Lung (tissue), 12 donors: ENCODE data around the gene B4GAT1. TPM values are rescaled to one million over a fixed set of nuclear protein-coding genes. Genes with fewer than 3 reads are reported as not detected.

ENCODE experiments used
- ATAC-seq: fragments of 200-7000 bp; cut with Tn5 transposase; one replicate; pipeline ENCODE4 v1.9.1; 2020; ENCODE audit warnings: moderate number of reproducible peaks; ENCODE audit not compliant: insufficient read depth, low FRiP score
- DNase-seq, 3 donors: peaks; one replicate each; pipeline ENCODE4 v3.0.0-alpha.2; 2013 to 2017
- H3K27ac ChIP-seq, 2 donors: one replicate each; pipeline ENCODE4 v1.5.1; 2013; ENCODE audit warnings: mild to moderate bottlenecking in 2 of 2, moderate library complexity in 2 of 2, control low read depth in 1 of 2, inconsistent platforms in 1 of 2, low read depth in 1 of 2, low read length in 1 of 2
- H3K27me3 ChIP-seq, 3 donors: one replicate each; pipeline ENCODE4 v1.5.1; 2013; ENCODE audit warnings: low read length in 2 of 3; ENCODE audit not compliant: control insufficient read depth in 3 of 3, insufficient read depth in 3 of 3
- H3K36me3 ChIP-seq, 4 donors: one replicate each; pipeline ENCODE4 v1.5.1; 2013; ENCODE audit warnings: low read length in 4 of 4, mild to moderate bottlenecking in 1 of 4, moderate library complexity in 1 of 4; ENCODE audit not compliant: control insufficient read depth in 4 of 4, insufficient read depth in 4 of 4
- H3K4me1 ChIP-seq, 5 donors: one replicate each; pipeline ENCODE4 v1.5.1; 2013; ENCODE audit warnings: low read length in 5 of 5, mild to moderate bottlenecking in 2 of 5, moderate library complexity in 1 of 5; ENCODE audit not compliant: control insufficient read depth in 5 of 5, insufficient read depth in 5 of 5
- H3K4me3 ChIP-seq: one replicate; pipeline ENCODE4 v1.5.1; 2013; ENCODE audit warnings: mild to moderate bottlenecking, control low read depth, moderate library complexity
- H3K9ac ChIP-seq, 2 donors: one replicate each; pipeline ENCODE4 v1.5.1; 2013; ENCODE audit warnings: low read length in 2 of 2, control low read depth in 1 of 2; ENCODE audit not compliant: insufficient read depth in 1 of 2
- H3K9me3 ChIP-seq, 4 donors: one replicate each; pipeline ENCODE4 v1.5.1; 2013; ENCODE audit warnings: low read length in 3 of 4, mild to moderate bottlenecking in 1 of 4, moderate library complexity in 1 of 4; ENCODE audit not compliant: control insufficient read depth in 4 of 4, insufficient read depth in 3 of 4
- CTCF ChIP-seq: IDR thresholded peaks from 2 replicates; pipeline ENCODE4 v1.5.1; 2012; ENCODE audit warnings: mild to moderate bottlenecking; ENCODE audit errors: control extremely low read depth, extremely low read depth
- WGBS, 2 donors: extraction: QIAGEN DNeasy Blood & Tissue Kit; methylation state at CpG; one replicate each; pipeline ENCODE4 v1.1.7; 2013; 5-methylcytosine and 5-hydroxymethylcytosine counted together
- polyA plus RNA-seq, 2 donors: library from polyadenylated mRNA; stranded (reverse); fragments of 200-250 nt; gene quantifications; one replicate each; pipeline ENCODE4 v1.2.1, GENCODE V29; 2013
- total RNA-seq, 2 donors: library from RNA; depleted of rRNA in 1 of 2; stranded (reverse); fragments of >200 nt in 1 of 2; gene quantifications; one replicate each; pipeline ENCODE4 v1.2.1, GENCODE V29; 2014 to 2021
- donor health status: control.
- donor health status: control.
- donor health status: Bipolar disorder and iron deficiency.
- donor health status: healthy.
- donor health status: DM: yes; HTN: yes; CAD: no.

Gene B4GAT1
- total and polyA plus RNA-seq, 4 donors: 18.2 to 28.0 (median 24.0) TPM

GRCh38 chr11:66373265-66373664 lies 25.8 kb upstream of the B4GAT1 start:
- Histone ChIP-seq H3K4me3 (no peak overlapping the region), H3K27me3 (peaks cover 0 to 28% (median 21%) of the 10 kb centered on the region in 3 donors), H3K9ac (no peak overlapping the region), H3K27ac (peak overlapping the region in 1 of 2 donors; percentile 80), H3K4me1 (peaks cover 0 to 10% (median 3%) of the 10 kb centered on the region in 5 donors), H3K9me3 (no peaks in the 10 kb centered on the region), H3K36me3 (no peaks in the 10 kb centered on the region)
- TF ChIP-seq CTCF: no peak
- 73 to 84% methylated on average over 5 of the region's 5 CpGs for WGBS, 2 donors
- ATAC-seq (no peak), DNase-seq (no peak)

DNA sequence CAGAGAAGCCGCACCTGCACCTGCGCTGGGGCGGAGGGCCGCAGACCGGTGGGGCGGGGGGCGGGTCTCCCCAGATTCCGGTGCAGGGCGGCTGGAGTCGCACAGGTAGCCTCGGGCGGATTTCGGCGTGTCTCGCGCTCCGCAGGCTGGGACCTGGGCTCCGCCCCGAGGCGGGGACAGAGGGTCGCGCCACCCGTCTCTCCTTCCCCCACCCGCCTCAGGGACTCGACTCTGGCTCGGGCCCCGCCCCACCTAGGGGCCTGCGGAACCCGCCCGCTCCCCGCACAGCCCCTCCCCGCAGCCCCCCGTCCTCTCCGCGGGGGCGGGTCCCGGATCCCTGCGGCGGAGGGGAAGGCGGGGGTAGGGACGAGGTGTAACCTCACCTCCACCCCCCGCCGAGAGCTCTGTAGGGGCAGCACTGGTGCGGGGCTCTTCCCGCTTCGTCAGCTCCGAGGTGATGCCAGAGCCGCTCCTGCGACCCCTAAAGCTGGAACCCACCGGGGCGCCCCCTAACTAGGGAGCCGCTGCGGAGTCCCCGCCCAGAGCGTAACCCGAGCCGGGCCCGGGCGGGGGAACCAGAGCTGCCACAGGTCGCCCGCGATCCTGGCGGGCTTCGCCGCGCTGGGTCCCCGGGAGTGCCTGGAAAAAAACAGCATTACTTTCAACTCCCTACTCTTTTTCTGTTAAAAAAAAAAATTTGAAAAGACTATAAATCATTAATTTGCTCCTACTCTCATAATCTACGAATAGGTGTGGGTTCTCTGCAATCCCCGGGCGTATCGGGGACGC lies 24.4 kb upstream of the B4GAT1 start, which contains the start of gene SLC29A2:
Gene SLC29A2 (minus strand): TSS at position 134 of the 789 bp plus-strand sequence. CDS start 169 bp downstream, outside the sequence.
- DNase-seq: peak; percentile 62 to 86 (median 84)
- H3K4me3 ChIP-seq: peak within 1 kb of the TSS; percentile 76
- H3K36me3 ChIP-seq: no peaks in the 10 kb centered on the region
- 0 to 1% methylated on average over 55 to 72 of the region's 72 CpGs for WGBS, 2 donors
- no peak for TF ChIP-seq CTCF
- H3K9ac ChIP-seq: no peak within 1 kb of the TSS
- peak within 1 kb of the TSS; percentile 84 to 93 for H3K27ac ChIP-seq
- ATAC-seq: peak; percentile 84
- no peaks in the 10 kb centered on the region for H3K9me3 ChIP-seq
- H3K27me3 ChIP-seq: peaks cover 0 to 28% (median 21%) of the 10 kb centered on the region in 3 donors
- H3K4me1 ChIP-seq: peaks cover 0 to 10% (median 3%) of the 10 kb centered on the region in 5 donors

DNA sequence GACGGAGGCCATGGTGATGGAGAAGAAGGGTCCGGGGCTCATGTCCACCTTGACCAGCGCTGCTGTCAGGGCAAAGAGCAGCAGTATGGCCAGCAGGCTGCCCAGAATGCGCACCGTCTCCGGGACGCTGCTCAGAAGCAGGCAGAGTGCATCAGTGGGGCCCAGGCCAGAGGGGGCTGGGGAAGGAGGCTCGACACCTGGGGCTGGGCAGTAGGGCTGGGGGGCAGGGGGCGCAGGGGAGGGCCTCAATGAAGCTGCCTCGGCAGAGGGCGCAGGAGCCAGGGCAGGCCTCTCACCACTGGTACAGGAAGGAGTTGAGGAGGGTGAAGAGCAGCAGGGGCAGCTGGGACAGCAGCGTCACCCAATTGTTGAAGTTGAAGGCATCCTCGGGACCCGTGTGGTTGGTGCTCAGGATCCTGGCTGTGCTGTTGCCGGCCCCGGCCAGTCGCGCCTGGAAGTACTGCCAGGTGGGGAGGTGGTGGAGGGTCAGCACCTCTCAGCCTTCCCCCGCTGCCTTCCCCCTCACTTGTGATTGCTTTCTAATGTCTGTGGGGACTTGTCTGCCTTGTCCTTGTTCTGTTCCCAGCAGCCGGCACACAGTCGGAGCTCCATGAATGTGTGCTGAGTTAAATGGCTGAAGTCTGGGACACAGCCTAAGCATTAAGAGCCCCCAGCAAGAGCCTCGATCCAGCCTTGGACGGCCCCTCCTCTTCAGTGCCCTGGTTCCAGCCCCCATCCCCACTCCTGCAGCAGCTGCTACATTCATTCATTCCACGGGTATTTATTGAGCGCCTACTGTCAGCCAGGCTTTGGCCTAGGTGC lies 21.9 kb upstream of the B4GAT1 start:
- ATAC-seq (no peak), DNase-seq (no peak)
- H3K9me3 ChIP-seq: no peaks in the 10 kb centered on the region
- no peak overlapping the region for H3K4me3 ChIP-seq
- 88 to 90% methylated on average over 25 of the region's 25 CpGs for WGBS, 2 donors
- H3K27ac ChIP-seq: no peak overlapping the region
- H3K27me3 ChIP-seq: peaks cover 0 to 28% (median 21%) of the 10 kb centered on the region in 3 donors
- H3K9ac ChIP-seq: no peak overlapping the region
- no peak for TF ChIP-seq CTCF
- H3K36me3 ChIP-seq: no peaks in the 10 kb centered on the region
- H3K4me1 ChIP-seq: peaks cover 0 to 10% (median 3%) of the 10 kb centered on the region in 5 donors
